Endothelial cell of umbilical vein (primary cell): Measurements from ENCODE around the gene CALD1.

Experiments
- EZH2 ChIP-seq: IDR thresholded peaks from 2 replicates; pipeline ENCODE4 v1.6.1; 2012; ENCODE audit warnings: borderline replicate concordance, low read depth, mild to moderate bottlenecking, moderate library complexity, low read length, inconsistent platforms; ENCODE audit not compliant: severe bottlenecking
- POLR2A ChIP-seq: IDR thresholded peaks from 2 replicates; pipeline ENCODE4 v1.6.1; 2012; ENCODE audit warnings: low read depth, mild to moderate bottlenecking, control low read depth, low read length
- TF ChIP-seq, protein P1 (sequence below), 2 donors: IDR thresholded peaks; 1 replicate in 1 of 2; 2 replicates in 1 of 2; pipeline ENCODE4 v1.5.1; 2011; ENCODE audit warnings: low read length in 2 of 2, mild to moderate bottlenecking in 2 of 2, moderate library complexity in 2 of 2, control low read depth in 1 of 2, inconsistent platforms in 1 of 2, low read depth in 1 of 2; ENCODE audit not compliant: insufficient read depth in 1 of 2; ENCODE audit errors: extremely low read depth in 1 of 2

GRCh38 chr7:134931487-134931886 is 152.1 kb downstream of the CALD1 start:
- TF ChIP-seq, protein P1, sequence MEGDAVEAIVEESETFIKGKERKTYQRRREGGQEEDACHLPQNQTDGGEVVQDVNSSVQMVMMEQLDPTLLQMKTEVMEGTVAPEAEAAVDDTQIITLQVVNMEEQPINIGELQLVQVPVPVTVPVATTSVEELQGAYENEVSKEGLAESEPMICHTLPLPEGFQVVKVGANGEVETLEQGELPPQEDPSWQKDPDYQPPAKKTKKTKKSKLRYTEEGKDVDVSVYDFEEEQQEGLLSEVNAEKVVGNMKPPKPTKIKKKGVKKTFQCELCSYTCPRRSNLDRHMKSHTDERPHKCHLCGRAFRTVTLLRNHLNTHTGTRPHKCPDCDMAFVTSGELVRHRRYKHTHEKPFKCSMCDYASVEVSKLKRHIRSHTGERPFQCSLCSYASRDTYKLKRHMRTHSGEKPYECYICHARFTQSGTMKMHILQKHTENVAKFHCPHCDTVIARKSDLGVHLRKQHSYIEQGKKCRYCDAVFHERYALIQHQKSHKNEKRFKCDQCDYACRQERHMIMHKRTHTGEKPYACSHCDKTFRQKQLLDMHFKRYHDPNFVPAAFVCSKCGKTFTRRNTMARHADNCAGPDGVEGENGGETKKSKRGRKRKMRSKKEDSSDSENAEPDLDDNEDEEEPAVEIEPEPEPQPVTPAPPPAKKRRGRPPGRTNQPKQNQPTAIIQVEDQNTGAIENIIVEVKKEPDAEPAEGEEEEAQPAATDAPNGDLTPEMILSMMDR (IDR thresholded peaks at IDR 0.05; ENCODE audit: extremely low read depth in 1 of 2, insufficient read depth in 1 of 2, low read depth in 1 of 2, low read length in 2 of 2) = no peak
- no peak for TF ChIP-seq EZH2
- no peak for TF ChIP-seq POLR2A
